Stimulated activated CD8-positive, alpha-beta memory T cell treated with anti-CD3 and anti-CD28 coated beads, Interleukin-7, amount 100 ng/mL, for 24 hours (primary cell): ENCODE measurements around the gene CDKN1C.

ENCODE experiments used
- DNase-seq: peaks from one replicate; pipeline ENCODE4 v3.0.0-alpha.2; 2020; ENCODE audit warnings: low read depth

The CDKN1C gene

DNA sequence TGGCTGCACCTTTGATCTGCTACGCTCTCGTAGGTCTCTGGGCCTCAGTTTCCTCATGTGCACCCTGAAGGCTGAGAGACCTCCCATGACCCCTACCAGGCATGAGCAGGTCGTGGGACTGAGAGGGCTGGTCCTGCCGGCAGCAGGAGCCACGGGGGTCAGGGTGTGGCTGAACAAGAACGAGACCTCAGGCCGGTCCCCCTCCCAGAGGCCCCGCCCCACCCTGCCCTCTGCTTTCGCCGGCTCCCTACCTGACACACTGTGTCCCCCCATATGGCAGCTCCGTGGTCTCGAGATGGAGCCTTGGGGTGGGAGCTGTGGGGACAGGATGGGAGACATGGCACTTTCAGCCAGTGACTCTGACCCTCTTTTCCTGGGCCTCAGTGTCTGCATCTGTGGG is 40.6 kb downstream of the CDKN1C start:
- no peak for DNase-seq

DNA sequence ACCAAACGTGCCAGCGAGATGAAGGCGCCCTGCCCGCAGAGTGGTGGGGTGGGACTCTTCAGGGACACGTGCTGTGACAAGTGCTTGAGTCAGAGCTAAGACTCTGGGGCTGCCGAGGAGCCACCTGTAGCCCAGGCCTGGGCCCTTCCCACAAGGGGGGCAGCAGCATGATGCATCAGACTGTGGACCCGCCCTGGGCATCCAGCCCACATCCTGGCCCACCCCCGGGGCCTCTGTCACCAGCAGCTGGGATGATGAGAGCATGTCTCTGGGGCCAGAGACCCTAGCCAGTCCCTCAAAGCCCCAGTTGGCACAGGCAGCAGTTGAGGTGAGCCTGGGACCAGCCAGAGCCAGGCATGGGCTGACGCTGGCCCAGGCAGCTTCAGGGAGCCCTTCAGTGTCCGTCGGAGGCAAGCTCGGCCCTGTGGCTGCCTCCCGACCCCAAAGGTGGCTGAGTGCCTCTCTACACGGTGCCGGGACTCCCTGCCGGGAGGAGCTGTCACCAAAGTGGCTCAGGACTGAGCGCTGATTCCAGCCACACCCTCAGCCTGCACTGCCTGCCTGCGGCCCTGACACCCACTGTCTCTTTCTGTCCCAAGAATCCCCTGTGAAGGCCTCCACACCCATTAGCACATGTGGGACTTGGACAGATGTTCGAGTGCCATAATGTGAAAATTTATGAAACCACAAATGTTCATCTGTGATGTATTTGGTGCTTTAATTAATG is 41.3 kb downstream of the CDKN1C start:
- no peak for DNase-seq

DNA sequence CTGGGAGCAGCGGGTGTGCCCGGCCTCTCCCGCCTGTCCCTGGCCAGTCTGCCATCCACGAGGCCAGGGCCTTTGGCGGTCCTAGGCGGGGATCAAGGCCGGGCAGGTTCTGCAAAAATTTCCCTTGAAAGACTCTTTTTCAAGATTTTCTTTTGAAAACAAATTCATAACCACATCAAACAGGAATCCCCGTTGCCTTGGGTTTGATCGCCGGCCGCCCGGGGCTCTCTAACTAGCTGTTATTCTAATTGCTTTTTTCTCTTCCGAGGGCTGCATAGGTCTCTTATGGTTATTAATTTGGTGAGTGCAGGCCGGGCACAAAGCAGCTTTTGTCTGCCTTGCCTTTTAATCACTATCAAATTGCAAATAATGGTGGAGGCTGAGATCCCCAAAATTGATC is 42.0 kb downstream of the CDKN1C start:
- no peak for DNase-seq

DNA sequence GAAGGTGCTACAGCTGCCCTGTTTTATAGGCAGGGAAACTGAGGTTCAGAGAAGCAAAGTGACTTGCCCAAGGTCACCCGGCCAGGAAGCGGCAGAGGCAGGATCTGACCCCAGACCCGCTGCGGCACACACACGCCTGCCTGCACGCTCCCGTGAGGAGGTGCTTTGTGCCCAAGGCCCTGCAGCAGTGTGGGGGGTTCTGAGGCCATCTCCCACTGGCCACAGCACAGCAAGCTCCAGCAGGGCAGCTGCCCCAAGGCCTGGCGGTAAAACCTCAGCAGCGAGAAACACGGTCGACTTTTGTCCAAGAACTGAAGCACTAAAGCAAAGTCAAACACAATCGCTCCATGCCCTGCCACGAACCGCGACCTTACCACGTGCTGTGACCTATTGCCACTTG is 42.7 kb downstream of the CDKN1C start:
- DNase-seq = no peak

DNA sequence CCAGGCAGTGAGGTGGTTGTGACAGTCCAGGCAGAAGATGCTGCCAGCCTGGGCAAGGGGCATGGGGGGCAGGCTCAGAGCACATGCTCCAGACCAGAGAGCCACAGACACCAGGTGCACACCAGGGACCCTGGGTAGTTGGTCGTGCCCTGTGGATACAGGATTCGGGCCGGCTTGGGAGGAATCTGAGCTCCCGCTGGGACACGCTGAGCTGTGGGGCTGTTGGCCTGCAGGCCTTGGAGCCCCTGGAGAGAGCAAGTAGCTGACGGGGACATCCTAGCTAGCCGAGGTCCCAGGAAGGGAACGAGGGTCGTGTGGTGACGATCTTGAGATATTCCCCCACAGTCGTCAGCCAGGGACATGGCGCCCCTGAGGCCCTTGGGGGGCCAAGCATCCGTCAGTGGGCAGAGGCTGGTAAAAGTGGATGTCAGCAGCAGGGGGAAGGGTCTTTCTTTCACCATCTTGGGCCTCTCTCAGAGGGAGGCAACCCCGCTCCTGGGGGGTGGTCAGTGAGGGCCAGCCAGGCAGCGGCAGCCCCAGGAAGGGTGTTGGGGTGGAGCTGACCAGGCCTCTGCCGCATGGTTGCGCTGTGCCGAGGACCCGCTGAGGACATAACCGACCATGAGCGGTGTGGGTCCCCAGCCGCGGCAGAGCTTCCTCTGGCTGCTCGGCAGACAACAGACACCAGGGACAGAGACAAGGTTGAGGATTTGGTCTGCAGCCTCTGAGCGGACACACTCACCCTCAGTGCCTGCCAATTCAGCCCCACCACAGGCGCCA is 44.0 kb downstream of the CDKN1C start:
- DNase-seq = no peak

DNA sequence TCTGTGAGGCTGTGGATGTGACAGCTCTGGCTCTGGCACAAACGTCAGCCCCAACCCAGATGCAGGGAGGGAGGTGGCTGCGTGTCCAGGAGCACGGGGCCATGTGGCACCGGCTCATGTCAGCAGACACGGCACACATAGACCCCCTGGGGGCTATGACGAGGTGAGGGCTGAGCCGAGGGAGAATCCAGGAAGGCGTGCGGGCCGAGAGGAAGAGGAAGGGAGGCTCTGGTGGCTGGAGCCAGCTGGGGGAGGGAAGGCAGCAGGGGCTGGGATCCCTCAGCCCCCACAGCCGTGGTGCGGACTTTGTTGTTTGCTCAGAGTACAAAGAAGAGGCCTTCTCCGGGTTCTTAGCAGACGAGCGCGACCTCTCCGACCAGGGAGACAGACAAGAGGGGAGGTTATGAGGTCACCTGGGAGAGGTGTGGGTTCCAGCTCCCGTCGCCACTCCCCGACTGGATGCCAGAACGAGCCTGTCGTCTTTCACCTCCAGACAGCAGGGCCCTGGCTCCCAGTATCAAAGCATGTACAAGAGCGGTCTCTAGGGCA is 46.1 kb downstream of the CDKN1C start:
- DNase-seq = no peak

DNA sequence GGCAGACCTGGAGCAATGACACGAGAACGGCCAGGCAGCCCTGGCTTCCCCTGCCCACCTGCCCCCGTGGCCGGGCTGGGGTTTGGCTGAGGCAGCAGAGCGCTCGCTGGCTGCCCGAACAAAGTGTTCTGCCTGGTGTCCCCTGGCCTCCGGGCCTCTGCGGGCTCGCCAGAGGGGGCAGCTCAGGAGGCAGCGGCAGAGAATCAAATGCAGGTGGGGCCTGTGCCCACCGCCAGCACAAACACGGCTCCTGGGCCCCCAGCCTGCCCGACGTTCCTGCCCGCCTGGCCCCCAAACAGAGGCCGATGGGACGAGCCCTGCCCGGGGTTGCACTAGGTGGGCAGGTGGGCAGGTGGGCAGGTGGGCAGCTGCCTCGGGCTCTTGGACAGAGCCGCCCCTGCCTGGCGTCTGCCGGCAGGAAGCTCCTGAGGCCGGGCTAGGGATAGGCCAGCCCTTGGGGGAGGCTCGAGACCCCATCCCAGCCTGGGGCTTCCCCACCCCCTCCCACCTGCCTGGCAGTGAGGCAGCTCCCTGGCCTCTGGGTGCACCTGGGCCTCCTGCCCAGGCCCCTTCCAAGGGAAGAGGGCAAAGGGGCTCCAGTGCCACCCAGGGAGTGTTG is 46.8 kb downstream of the CDKN1C start:
- no peak for DNase-seq

DNA sequence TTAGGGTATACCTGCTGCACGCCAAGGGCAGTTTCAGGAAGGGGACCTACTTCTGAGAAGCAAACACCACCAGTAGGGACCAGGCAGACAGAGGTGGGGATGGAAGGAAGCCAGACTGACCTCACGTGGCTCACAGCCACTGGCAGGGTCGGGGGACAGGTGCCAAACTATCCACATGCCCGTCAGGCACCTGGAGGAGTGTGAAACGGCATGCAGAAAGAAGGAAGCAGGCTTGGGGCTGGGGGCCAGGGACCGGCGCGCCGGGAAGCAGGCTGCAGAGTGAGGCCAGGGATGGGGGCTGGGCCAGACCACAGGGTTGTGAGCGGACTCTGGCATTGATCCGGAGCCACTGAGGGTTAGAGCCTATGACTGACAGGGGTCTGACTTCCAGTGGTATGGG is 47.5 kb downstream of the CDKN1C start:
- DNase-seq = no peak

DNA sequence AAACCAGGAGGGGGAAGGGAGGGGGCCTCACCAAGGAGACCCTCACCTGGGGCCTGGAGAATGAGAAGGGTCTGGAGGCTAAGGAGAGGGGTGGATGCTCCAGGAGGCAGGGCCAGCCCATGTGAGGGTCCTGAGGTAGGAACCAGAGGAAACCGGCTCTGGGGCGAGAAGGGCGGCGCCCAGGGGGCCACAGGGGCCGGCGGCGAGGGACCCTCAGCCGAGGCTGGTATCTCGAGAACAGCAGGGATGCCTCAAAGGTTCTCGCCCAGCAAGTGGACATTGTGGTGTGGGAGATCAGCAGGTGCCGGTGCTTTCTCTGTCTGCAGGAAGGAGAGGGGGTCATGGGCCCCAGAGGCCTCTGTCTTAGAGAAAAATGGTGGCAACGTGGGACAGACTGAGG is 47.9 kb downstream of the CDKN1C start:
- no peak for DNase-seq

DNA sequence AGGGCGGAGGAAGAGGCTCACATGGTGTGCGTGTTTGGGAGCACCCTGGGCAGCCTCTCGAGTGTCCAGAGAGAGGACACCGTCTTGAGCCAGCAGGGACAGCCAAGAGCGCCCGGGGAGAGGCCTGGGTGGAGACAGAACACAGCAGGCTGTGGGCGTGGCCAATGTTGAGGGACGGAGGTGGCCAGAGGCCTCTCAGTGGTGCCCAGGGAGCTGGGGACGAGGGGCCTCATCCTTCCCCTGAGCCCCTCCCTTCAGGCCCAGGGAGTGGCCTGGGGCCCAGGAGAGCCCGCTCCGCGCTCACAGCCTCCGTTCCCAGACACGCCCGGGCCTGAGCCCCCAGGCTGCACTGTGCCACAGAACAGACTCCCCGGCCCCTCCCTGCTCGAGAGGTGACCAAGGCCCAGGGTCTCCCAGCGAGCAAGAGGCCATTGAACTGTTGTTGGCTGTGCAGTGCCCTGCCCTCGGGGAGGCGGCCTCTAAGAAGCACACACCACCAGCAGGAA is 48.4 kb downstream of the CDKN1C start:
- no peak for DNase-seq

DNA sequence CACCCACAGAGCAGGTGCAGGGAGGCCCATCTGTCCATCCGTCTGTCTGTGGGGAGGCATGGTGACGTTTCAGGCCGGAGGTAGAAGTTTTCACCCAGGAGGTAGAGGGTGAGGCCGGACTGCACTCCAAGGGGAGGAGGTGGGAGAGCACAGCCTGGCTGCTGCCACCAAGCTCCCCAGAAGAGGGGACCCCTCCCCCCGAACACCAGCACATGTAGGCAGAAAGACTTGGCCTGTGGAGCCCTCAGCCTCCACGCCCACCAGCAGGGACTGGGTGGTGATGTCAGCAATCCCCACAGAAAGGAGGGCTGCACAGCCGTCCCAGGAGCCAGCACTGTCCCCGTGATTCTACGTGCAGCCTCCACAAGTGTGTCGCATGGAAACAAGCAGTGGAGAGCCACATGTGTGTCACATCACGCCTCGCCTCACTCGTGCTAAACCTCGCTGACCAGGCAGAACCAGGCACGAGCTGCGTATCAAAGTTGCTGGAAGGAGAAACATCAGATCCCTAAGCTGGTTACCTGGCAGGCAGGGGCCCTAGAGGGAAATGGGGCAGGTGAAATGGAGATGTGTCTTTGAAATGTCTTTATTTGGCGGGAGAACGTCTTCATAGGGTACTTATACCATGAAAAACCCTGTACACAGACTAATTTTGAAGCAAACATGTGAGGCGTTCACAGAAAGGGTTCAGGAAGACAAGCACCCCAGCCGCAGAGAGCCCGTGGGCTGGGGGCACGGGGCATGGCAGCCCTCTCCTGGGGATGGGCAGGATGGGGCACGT is 49.1 kb downstream of the CDKN1C start:
- no peak for DNase-seq

DNA sequence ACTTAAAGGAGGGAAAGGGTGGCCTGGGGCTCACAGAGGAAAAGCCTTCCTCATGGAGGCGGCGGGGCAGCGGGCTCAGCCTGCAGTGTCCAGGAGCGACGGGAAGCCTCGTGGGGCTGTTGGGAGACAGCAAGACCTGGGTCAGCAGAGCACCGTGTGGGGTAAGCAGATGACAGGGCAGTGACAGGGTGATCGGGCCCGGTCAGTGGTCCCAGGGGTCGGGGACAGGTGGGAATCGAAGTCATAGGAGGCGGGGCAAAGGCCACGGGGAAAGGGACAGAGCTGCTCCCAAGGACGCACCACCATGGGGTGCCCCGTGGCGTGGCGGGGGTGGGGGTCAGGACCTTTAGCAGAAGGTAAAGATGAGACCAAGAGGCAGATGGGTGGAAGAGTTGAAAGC is 49.8 kb downstream of the CDKN1C start:
- no peak for DNase-seq

DNA sequence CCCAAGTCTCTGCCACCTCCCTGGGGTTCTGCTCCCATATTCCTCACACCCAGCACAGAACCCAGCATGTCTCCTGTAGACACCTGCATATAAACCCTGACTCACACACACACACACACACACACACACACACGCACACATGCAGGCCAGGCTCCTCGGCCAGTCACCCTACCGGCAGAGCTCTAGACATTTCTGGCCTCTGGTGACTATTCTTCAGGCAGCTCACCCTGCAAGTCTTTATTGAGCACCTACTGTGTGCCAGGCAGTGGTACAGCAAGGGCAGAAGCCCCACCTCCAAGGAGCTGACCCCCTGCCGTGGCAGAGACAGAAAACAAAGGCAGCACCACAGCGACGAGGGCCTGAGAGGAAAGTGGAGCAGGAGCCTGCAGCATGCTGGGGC is 50.3 kb downstream of the CDKN1C start:
- DNase-seq = no peak

DNA sequence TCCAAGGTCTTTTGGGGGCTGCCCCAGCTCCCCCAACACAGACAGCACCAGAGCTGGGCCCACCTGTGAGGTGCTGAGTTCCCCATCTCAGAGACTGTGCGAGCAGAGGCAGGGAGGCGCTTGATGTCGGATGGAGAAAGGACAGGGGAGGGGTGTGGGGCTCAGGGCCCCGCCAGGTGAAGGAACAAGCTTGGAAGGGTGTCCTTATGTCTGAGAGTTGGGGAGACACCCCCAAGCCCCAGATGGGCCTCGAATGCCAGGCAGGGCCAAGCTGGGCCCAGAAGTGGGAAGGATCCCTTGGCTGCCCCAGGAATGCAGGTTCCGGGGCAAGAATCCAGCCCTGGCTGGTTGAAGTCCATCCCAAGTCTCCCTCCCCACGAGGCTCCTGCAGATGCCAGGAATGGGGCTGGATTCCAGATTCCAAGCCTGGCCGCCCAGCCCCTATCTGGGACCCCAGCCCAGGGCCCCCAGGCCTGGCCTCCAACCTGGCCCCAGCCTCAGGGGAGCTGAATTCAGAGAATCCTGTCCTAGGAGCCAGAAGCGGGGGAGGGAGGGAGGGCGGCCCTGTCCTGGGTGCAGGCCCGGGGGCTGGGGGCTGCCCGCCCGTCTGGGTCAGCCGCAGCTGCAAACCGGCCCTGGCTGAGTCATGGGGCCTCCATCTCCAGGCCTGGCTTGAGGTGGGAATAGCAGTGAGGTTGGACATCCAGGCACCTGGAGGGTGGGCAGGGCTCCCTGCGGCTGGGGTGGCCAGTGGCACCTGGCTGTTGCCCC is 50.9 kb downstream of the CDKN1C start:
- no peak for DNase-seq

DNA sequence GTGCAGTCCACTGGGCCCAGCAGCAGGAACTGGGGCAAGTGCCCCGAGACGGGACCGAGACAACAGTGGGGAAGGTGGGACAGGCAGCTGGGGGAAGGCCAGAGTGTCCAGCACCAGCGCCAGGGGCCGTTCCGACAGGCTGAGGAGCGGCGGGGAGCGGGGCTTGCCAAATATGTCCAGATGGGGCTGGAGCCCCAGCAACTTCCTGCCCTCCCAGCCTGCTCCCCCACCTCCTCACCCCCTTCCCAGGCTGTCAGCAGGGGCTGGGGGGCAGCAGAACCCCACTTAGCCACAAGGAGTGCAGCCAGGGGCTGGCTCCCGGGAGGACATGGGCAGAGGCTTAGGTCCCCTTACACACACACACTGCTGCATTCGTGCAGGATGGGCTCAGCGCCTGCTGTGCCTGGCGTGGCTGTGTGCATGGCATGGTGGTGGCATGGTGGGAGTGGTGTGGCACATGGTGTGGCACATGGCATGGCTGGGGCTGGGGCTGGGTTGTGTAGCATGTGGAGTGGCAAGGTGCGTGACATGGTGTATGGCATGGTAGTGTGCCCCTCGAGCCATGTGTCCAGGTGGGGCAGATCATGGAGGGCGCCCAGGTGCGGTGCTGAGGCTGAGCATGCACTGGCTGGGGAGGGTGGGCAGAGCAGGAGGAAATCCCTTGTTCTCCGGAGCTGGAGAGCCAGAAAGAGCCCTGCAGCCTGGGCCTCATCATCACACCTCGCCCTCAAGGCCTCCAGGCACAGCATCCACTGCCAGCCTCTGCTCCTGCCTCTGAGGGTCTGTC is 51.7 kb downstream of the CDKN1C start:
- no peak for DNase-seq
